Activated CD4-positive, CD25-positive, alpha-beta regulatory T cell (primary cell): Measurements from ENCODE around the gene PTGFRN.

Experiments used
- DNase-seq, 4 experiments: peaks; one replicate each; lab custom pipeline; 2025; lab: John Stamatoyannopoulos, UW

PTGFRN gene

GRCh38 chr1:117001254-117001927 is 91.7 kb downstream of the PTGFRN start, which contains the start of gene CD101:
CD101 (plus strand) TSS chr1:117001760; CDS start chr1:117001818, 58 bp downstream.
- no peak for DNase-seq

- DNase-seq, result no peak
These were observed 93.6 kb downstream of the PTGFRN start for GRCh38 chr1:117003223-117003875.

- no peak for DNase-seq
These were observed 98.0 kb downstream of the PTGFRN start for GRCh38 chr1:117007719-117008013.

- no peak for DNase-seq
These were observed 98.9 kb downstream of the PTGFRN start for GRCh38 chr1:117008656-117009055.

- DNase-seq, result no peak
These were observed 99.4 kb downstream of the PTGFRN start for GRCh38 chr1:117009132-117009531.

GRCh38 chr1:117010310-117010969 is 100.7 kb downstream of the PTGFRN start:
- no peak for DNase-seq

- DNase-seq, result no peak
These were observed 101.6 kb downstream of the PTGFRN start for GRCh38 chr1:117011334-117011733.

GRCh38 chr1:117013309-117013858 is 103.7 kb downstream of the PTGFRN start:
- DNase-seq, result no peak

GRCh38 chr1:117014209-117014608 is 104.5 kb downstream of the PTGFRN start:
- no peak for DNase-seq

- DNase-seq, result no peak
These were observed 106.0 kb downstream of the PTGFRN start for GRCh38 chr1:117015724-117016123.

- no peak for DNase-seq
These were observed 107.3 kb downstream of the PTGFRN start for GRCh38 chr1:117017062-117017461.

- no peak for DNase-seq
These were observed 107.9 kb downstream of the PTGFRN start for GRCh38 chr1:117017648-117018047.

- DNase-seq, result no peak
These were observed 110.9 kb downstream of the PTGFRN start for GRCh38 chr1:117020526-117021156.

GRCh38 chr1:117022114-117022513 is 112.4 kb downstream of the PTGFRN start:
- no peak for DNase-seq

- DNase-seq, result no peak
These were observed 115.9 kb downstream of the PTGFRN start for GRCh38 chr1:117025568-117025967.

GRCh38 chr1:117026361-117026760 is 116.6 kb downstream of the PTGFRN start:
- DNase-seq, result no peak

GRCh38 chr1:117029685-117030084 is 120.0 kb downstream of the PTGFRN start:
- DNase-seq, result no peak

- DNase-seq, result no peak
These were observed 120.7 kb downstream of the PTGFRN start for GRCh38 chr1:117030271-117030877.

- no peak for DNase-seq
These were observed 122.5 kb downstream of the PTGFRN start for GRCh38 chr1:117032266-117032665.

GRCh38 chr1:117032681-117033539 is 123.2 kb downstream of the PTGFRN start:
- DNase-seq, result no peak

GRCh38 chr1:117033772-117034171 is 124.1 kb downstream of the PTGFRN start:
- DNase-seq, result no peak
